Smooth muscle cell (in vitro differentiated cells): Measurements from ENCODE around the gene USF1. TPM values are rescaled to one million over a fixed set of nuclear protein-coding genes. Genes with fewer than 3 reads are reported as not detected.
A peak's percentile ranks its signal among the peaks of the same experiment; 100 is the strongest.

ENCODE experiments used
- DNase-seq: peaks from one replicate; lab custom pipeline; 2025; ENCODE audit not compliant: unreplicated experiment; lab: John Stamatoyannopoulos, UW
- H2AFZ ChIP-seq: fragments of 200-600 bp; sonication (generic); 2 replicates; pipeline ENCODE4 v1.6.0; 2016; ENCODE audit warnings: antibody characterized with exemption, low read depth, mild to moderate bottlenecking
- H3F3A ChIP-seq: fragments of 200-600 bp; sonication (generic); 2 replicates; pipeline ENCODE4 v1.6.0; 2017; ENCODE audit warnings: antibody characterized with exemption, low read depth
- H3K27ac ChIP-seq: fragments of 200-600 bp; sonication (generic); 2 replicates; pipeline ENCODE4 v1.5.1; 2016; ENCODE audit warnings: low read depth, mild to moderate bottlenecking
- H3K27me3 ChIP-seq: fragments of 200-600 bp; sonication (generic); 2 replicates; pipeline ENCODE4 v1.6.1; 2016; ENCODE audit warnings: low read depth, mild to moderate bottlenecking
- H3K36me3 ChIP-seq: fragments of 200-600 bp; sonication (generic); 2 replicates; pipeline ENCODE4 v1.5.1; 2016; ENCODE audit warnings: low read depth
- H3K4me1 ChIP-seq: fragments of 200-600 bp; sonication (generic); 2 replicates; pipeline ENCODE4 v1.5.1; 2016; ENCODE audit warnings: low read depth
- H3K4me2 ChIP-seq: fragments of 200-600 bp; sonication (generic); 2 replicates; pipeline ENCODE4 v1.6.0; 2016; ENCODE audit warnings: mild to moderate bottlenecking
- H3K4me3 ChIP-seq: fragments of 200-600 bp; sonication (generic); 2 replicates; pipeline ENCODE4 v1.5.1; 2016; ENCODE audit warnings: mild to moderate bottlenecking
- H3K79me2 ChIP-seq: fragments of 200-600 bp; sonication (generic); 2 replicates; pipeline ENCODE4 v1.6.0; 2016; ENCODE audit warnings: low read depth, mild to moderate bottlenecking
- H3K9ac ChIP-seq: fragments of 200-600 bp; sonication (generic); 2 replicates; pipeline ENCODE4 v1.6.0; 2016; ENCODE audit warnings: low read depth
- H3K9me3 ChIP-seq: fragments of 200-600 bp; sonication (generic); replicated peaks from 2 replicates; pipeline ENCODE4 v1.5.1; 2016; ENCODE audit warnings: low read depth
- H4K20me1 ChIP-seq: fragments of 200-600 bp; sonication (generic); 2 replicates; pipeline ENCODE4 v1.6.0; 2016; ENCODE audit warnings: low read depth
- WGBS: methylation state at CpG from one replicate; pipeline ENCODE4 v1.1.7; 2016; ENCODE audit warnings: low lambda C conversion rate; 5-methylcytosine and 5-hydroxymethylcytosine counted together
- polyA plus RNA-seq: library from polyadenylated mRNA; unstranded; fragments of >200 nt; fragmentation: Nextera tagmentation; extraction: Ambion mirVana; gene quantifications from 2 replicates; pipeline ENCODE4 v1.2.1, GENCODE V29; 2016
- total RNA-seq: library from RNA; depleted of rRNA; stranded (reverse); fragments of >200 nt; gene quantifications from 2 replicates; pipeline ENCODE4 v1.2.3, GENCODE V29; 2014
- TF ChIP-seq, protein P1 (sequence below): fragments of 200-600 bp; sonication (generic); IDR thresholded peaks from 2 replicates; pipeline ENCODE4 v1.5.1; 2017; ENCODE audit warnings: borderline replicate concordance, mild to moderate bottlenecking, antibody characterized with exemption; ENCODE audit not compliant: insufficient read depth, poor library complexity, severe bottlenecking

USF1 gene
- total and polyA plus RNA-seq, 2 experiments from 2014 or later: 20.0 to 47.0 TPM

DNA sequence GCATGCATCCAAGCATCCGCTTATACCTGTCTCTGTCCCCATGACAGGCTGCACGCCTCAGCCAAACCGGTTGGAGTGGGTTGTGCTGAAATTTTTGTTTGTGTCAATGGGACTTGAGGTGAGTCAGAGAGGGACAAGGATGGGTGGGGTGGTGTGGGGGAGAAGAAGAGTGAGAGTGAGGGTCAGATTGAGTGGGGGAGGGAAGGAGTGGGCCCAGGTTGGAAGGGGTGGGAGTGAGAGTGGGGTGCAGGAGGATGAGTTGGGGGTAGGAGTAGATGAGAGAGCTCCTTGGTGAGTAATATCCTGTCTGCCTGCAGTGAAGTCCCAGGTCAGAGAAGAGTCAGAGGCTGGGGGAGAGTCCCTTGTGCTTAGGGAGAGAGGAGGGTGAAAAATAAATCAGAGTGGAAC is 46.8 kb upstream of the USF1 start:
- DNase-seq: no peak
- H3K36me3 ChIP-seq: no peaks in the 10 kb centered on the region
- no peaks in the 10 kb centered on the region for H4K20me1 ChIP-seq
- TF ChIP-seq, protein P1, sequence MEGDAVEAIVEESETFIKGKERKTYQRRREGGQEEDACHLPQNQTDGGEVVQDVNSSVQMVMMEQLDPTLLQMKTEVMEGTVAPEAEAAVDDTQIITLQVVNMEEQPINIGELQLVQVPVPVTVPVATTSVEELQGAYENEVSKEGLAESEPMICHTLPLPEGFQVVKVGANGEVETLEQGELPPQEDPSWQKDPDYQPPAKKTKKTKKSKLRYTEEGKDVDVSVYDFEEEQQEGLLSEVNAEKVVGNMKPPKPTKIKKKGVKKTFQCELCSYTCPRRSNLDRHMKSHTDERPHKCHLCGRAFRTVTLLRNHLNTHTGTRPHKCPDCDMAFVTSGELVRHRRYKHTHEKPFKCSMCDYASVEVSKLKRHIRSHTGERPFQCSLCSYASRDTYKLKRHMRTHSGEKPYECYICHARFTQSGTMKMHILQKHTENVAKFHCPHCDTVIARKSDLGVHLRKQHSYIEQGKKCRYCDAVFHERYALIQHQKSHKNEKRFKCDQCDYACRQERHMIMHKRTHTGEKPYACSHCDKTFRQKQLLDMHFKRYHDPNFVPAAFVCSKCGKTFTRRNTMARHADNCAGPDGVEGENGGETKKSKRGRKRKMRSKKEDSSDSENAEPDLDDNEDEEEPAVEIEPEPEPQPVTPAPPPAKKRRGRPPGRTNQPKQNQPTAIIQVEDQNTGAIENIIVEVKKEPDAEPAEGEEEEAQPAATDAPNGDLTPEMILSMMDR: no peak
- peaks cover 9% of the 10 kb centered on the region for H3F3A ChIP-seq
- peaks cover 7% of the 10 kb centered on the region for H3K4me1 ChIP-seq
- H3K79me2 ChIP-seq: no peaks in the 10 kb centered on the region
- H2AFZ ChIP-seq: no peak overlapping the region
- 44% methylated on average over 3 of the region's 3 CpGs for WGBS
- peak overlapping the region; percentile 71 for H3K27ac ChIP-seq
- H3K4me3 ChIP-seq: no peak overlapping the region
- peak overlapping the region; percentile 28 for H3K4me2 ChIP-seq
- no peak overlapping the region for H3K9ac ChIP-seq
- H3K27me3 ChIP-seq: no peaks in the 10 kb centered on the region
- no peaks in the 10 kb centered on the region for H3K9me3 ChIP-seq

DNA sequence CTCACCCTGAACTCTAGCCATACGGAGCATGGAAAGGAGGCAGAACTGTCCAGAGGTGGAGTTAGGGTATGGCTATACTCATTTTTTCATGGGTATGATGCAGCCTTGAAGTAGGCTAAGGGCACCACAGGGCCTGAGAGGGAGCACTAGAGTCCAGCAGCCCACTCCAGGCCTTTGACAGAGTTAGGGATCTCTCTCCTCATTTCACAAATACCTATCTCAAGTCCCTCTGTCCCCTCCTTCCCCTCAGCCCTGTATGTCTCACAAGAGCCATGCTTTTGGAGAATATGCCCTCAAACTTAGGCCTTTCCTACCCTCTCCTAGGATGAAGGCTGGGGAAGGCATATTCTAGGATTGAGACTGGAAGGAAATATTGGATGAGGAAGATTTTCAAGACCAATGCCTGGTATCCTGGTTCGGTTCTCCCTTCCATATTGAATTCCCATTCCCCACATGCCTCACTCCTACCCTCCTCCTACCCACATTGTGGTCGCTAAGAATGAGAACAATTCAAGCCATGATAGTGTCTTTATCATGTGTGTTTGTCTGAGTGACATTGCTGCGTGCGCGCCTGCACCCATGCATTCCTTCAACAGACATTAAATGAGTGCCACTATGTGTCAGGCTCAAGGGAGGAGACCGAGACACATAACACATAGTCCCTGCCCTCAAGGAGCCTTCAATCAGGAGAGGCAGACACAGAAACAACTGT is 46.2 kb upstream of the USF1 start:
- H4K20me1 ChIP-seq: no peaks in the 10 kb centered on the region
- H3K27me3 ChIP-seq: no peaks in the 10 kb centered on the region
- no peak overlapping the region for H3K4me3 ChIP-seq
- no peaks in the 10 kb centered on the region for H3K9me3 ChIP-seq
- 50% methylated on average over 7 of the region's 7 CpGs for WGBS
- H3K4me1 ChIP-seq: peaks cover 2% of the 10 kb centered on the region
- H3K9ac ChIP-seq: no peak overlapping the region
- no peaks in the 10 kb centered on the region for H3K36me3 ChIP-seq
- no peak for DNase-seq
- no peak overlapping the region for H2AFZ ChIP-seq
- H3K4me2 ChIP-seq: peak overlapping the region; percentile 28
- no peaks in the 10 kb centered on the region for H3K79me2 ChIP-seq
- TF ChIP-seq, protein P1: no peak
- peaks cover 8% of the 10 kb centered on the region for H3F3A ChIP-seq
- peak overlapping the region; percentile 71 for H3K27ac ChIP-seq

DNA sequence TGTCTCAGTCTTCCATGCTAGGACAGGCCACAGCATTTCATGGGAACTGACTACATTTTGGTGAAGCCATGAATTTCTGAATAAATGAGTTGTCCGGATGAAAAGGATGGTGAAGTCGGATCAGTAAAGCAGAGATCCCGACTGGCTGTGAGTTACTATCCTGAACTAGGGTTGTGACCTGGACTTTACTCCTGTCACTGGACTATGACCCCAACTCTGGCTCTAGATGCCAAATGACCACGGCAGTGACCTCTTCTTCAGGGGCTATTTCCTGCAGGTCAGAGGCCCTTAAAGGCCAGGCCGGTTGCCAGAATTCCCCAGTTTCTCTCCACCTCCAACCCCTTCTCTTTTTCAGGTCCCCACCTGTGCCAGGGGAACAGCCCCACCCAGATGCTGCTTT is 45.3 kb upstream of the USF1 start:
- Histone ChIP-seq H3K4me3 (no peak overlapping the region), H3K4me1 (peaks cover 7% of the 10 kb centered on the region), H3K9ac (no peak overlapping the region), H3K4me2 (no peak overlapping the region), H4K20me1 (no peaks in the 10 kb centered on the region), H3F3A (peaks cover 2% of the 10 kb centered on the region), H3K36me3 (no peaks in the 10 kb centered on the region), H2AFZ (no peak overlapping the region), H3K27ac (peak overlapping the region; percentile 96), H3K79me2 (no peaks in the 10 kb centered on the region), H3K9me3 (no peaks in the 10 kb centered on the region), H3K27me3 (no peaks in the 10 kb centered on the region)
- TF ChIP-seq, protein P1: no peak
- WGBS: 95% methylated on average over 5 of the region's 5 CpGs
- DNase-seq: no peak

DNA sequence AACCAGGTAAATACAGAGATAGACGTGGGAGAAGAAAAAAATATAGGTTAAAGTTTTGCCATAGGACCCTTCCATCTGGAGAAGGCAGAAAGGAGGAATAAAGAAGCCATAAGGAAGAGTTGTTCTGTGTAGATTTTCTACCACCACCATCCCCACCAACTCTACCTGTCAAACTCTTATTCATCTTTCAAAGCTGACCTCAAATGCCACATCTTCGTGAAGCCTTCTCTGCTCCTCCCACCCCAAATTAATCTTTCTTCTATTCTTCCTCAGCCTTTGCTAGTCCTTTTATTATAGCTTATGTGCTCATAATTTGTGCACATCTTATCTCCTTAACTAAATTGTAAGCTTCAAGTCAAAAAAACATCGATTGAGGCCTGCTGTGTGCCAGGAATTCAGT is 44.8 kb upstream of the USF1 start:
- H3K4me2 ChIP-seq: no peak overlapping the region
- no peak for DNase-seq
- 82% methylated on average over 3 of the region's 3 CpGs for WGBS
- TF ChIP-seq, protein P1: no peak
- no peaks in the 10 kb centered on the region for H4K20me1 ChIP-seq
- no peaks in the 10 kb centered on the region for H3K27me3 ChIP-seq
- H3F3A ChIP-seq: no peaks in the 10 kb centered on the region
- no peaks in the 10 kb centered on the region for H3K79me2 ChIP-seq
- H3K9me3 ChIP-seq: no peaks in the 10 kb centered on the region
- H3K4me1 ChIP-seq: peaks cover 9% of the 10 kb centered on the region
- peak overlapping the region; percentile 96 for H3K27ac ChIP-seq
- H3K36me3 ChIP-seq: no peaks in the 10 kb centered on the region
- H2AFZ ChIP-seq: no peak overlapping the region
- H3K9ac ChIP-seq: no peak overlapping the region
- H3K4me3 ChIP-seq: no peak overlapping the region
